Transverse colon (tissue), 4 donors: ENCODE data around the gene ARTN. TPM values are rescaled to one million over a fixed set of nuclear protein-coding genes. Genes with fewer than 3 reads are reported as not detected.

Experiments
- DNase-seq: peaks from one replicate; pipeline ENCODE4 v3.0.0-alpha.2; 2019
- H3K27ac ChIP-seq, 4 donors: fragments of 200-600 bp; sonication (generic); 2 replicates each; pipeline ENCODE4 v1.5.1; 2016 to 2018; ENCODE audit warnings: inconsistent platforms in 4 of 4
- H3K27me3 ChIP-seq: fragments of 200-600 bp; sonication (generic); 2 replicates; pipeline ENCODE4 v1.5.1; 2017; ENCODE audit warnings: inconsistent platforms
- H3K36me3 ChIP-seq, 4 donors: fragments of 200-600 bp; sonication (generic); 2 replicates each; pipeline ENCODE4 v1.5.1; 2017 to 2019; ENCODE audit warnings: inconsistent platforms in 4 of 4
- H3K4me1 ChIP-seq, 4 donors: fragments of 200-600 bp; sonication (generic); 2 replicates each; pipeline ENCODE4 v1.5.1; 2017 to 2020; ENCODE audit warnings: inconsistent platforms in 4 of 4
- H3K4me3 ChIP-seq, 4 donors: fragments of 200-600 bp; sonication (generic); 1 replicate in 1 of 4; 2 replicates in 3 of 4; pipeline versions ENCODE4 v1.5.1 to v1.6.1; 2017 to 2019; ENCODE audit warnings: inconsistent platforms in 4 of 4
- H3K9me3 ChIP-seq, 2 donors: fragments of 200-600 bp; sonication (generic); 2 replicates each; pipeline ENCODE4 v1.5.1; 2017 to 2019; ENCODE audit warnings: inconsistent platforms in 2 of 2
- EP300 ChIP-seq: sonication (generic); formaldehyde crosslinking; IDR thresholded peaks from one replicate; pipeline ENCODE4 v1.6.1; 2017; ENCODE audit warnings: antibody characterized with exemption, low read depth
- POLR2A ChIP-seq: fragments of 450-650 bp; IDR thresholded peaks from one replicate; pipeline ENCODE4 v1.6.1; 2016; ENCODE audit warnings: antibody characterized with exemption, mild to moderate bottlenecking, moderate library complexity
- POLR2AphosphoS5 ChIP-seq, 3 donors: sonication (generic); formaldehyde crosslinking; IDR thresholded peaks; one replicate each; pipeline ENCODE4 v1.6.1; 2016; ENCODE audit warnings: antibody characterized with exemption in 3 of 3
- WGBS, 2 donors: methylation state at CpG; one replicate each; pipeline ENCODE4 v1.1.5; 2018; ENCODE audit warnings: low coverage in 1 of 2; 5-methylcytosine and 5-hydroxymethylcytosine counted together
- in situ Hi-C, 4 donors: fragments of 200-750 bp; cut with MboI; loops; one replicate each; pipeline versions ENCODE4 v1.15.0 to v1.15.1; 2017; ENCODE audit warnings: low sequenced_read_pairs in 3 of 4, low pct_ligation_motif_present in 1 of 4, low pct_unique_long_range_greater_than_20kb in 1 of 4
- intact Hi-C: fragments of 100-400 bp; cut with DNase I; formaldehyde crosslinking; loops from one replicate; pipeline ENCODE4 v1.15.1; 2023; ENCODE audit warnings: low total_unique reads
- total RNA-seq, 4 donors: library from RNA; depleted of rRNA; stranded (reverse); fragments of >200 nt; gene quantifications; one replicate each; pipeline ENCODE4 v1.1.0, GENCODE V29; 2016
- TF ChIP-seq, protein P1 (sequence below), 5 experiments: fragments of 200-600 bp in 3 of 5; fragments of 450-650 bp in 2 of 5; sonication (generic) in 3 of 5; IDR thresholded peaks; 1 replicate in 2 of 5; 2 replicates in 3 of 5; pipeline ENCODE4 v1.5.1; 2016 to 2017; ENCODE audit warnings: antibody characterized with exemption in 5 of 5, inconsistent platforms in 3 of 5, mild to moderate bottlenecking in 2 of 5, moderate library complexity in 1 of 5

ARTN gene
- total RNA-seq, 4 donors from 2014 or later, result 0.96 to 17.5 (median 1.9) TPM

DNA sequence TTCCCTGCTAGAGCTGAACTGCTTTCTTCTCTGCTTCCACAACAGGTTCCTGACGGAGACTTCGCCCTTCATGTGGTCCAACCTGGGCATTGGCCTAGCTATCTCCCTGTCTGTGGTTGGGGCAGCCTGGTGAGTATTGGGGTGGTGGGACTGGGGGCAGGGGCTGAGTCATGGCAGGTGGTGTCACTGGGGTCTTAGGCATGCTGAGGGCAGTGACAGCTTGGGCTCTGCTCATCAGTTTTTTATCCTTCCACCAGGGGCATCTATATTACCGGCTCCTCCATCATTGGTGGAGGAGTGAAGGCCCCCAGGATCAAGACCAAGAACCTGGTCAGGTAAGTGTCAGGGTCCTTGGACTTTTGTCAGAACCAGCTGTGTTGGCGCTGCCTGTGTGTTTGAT lies 42.4 kb downstream of the ARTN start:
- Histone ChIP-seq H3K27me3 (no peaks in the 10 kb centered on the region), H3K9me3 (no peaks in the 10 kb centered on the region), H3K4me1 (peaks cover 38 to 57% (median 53%) of the 10 kb centered on the region in 4 donors), H3K27ac (peak overlapping the region; percentile 90 to 96 (median 96)), H3K4me3 (peak overlapping the region in 3 of 4 donors; percentile 60 to 97 (median 93)), H3K36me3 (peaks cover 0 to 5% (median 0%) of the 10 kb centered on the region in 4 donors)
- TF ChIP-seq POLR2A (no peak), EP300 (no peak), POLR2AphosphoS5 (IDR thresholded peaks at IDR 0.05) (no peak)
- TF ChIP-seq, protein P1, sequence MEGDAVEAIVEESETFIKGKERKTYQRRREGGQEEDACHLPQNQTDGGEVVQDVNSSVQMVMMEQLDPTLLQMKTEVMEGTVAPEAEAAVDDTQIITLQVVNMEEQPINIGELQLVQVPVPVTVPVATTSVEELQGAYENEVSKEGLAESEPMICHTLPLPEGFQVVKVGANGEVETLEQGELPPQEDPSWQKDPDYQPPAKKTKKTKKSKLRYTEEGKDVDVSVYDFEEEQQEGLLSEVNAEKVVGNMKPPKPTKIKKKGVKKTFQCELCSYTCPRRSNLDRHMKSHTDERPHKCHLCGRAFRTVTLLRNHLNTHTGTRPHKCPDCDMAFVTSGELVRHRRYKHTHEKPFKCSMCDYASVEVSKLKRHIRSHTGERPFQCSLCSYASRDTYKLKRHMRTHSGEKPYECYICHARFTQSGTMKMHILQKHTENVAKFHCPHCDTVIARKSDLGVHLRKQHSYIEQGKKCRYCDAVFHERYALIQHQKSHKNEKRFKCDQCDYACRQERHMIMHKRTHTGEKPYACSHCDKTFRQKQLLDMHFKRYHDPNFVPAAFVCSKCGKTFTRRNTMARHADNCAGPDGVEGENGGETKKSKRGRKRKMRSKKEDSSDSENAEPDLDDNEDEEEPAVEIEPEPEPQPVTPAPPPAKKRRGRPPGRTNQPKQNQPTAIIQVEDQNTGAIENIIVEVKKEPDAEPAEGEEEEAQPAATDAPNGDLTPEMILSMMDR (IDR thresholded peaks at IDR 0.05), result no peak
- DNase-seq, result no peak
- in situ Hi-C loops (no loop called here), intact Hi-C loops (no loop called here)
- WGBS, 2 donors, result 78% methylated on average over 4 of the region's 4 CpGs; no CpG with 5 or more reads in 1 of the 2 donors

- Histone ChIP-seq H3K4me1 (peaks cover 38 to 59% (median 56%) of the 10 kb centered on the region in 4 donors), H3K27me3 (no peaks in the 10 kb centered on the region), H3K4me3 (no peak overlapping the region), H3K36me3 (peaks cover 0 to 5% (median 0%) of the 10 kb centered on the region in 4 donors), H3K27ac (no peak overlapping the region), H3K9me3 (no peaks in the 10 kb centered on the region)
- WGBS, 2 donors, result 93 to 100% methylated on average over 1 to 8 of the region's 8 CpGs
- DNase-seq, result no peak
- intact Hi-C loops, result no loop called here
- no peak for TF ChIP-seq POLR2A
- TF ChIP-seq EP300, result no peak
- TF ChIP-seq POLR2AphosphoS5 (IDR thresholded peaks at IDR 0.05), result no peak
- TF ChIP-seq, protein P1 (IDR thresholded peaks at IDR 0.05), result no peak
- in situ Hi-C loops, result no loop called here
Observed at GRCh38 chr1:43976890-43977289, 43.3 kb downstream of the ARTN start.

- WGBS, 2 donors, result 89 to 92% methylated on average over 2 to 9 of the region's 9 CpGs
- no peaks in the 10 kb centered on the region for H3K27me3 ChIP-seq
- in situ Hi-C loops, result no loop called here
- TF ChIP-seq EP300 (no peak), POLR2AphosphoS5 (IDR thresholded peaks at IDR 0.05) (no peak), POLR2A (no peak)
- TF ChIP-seq, protein P1 (IDR thresholded peaks at IDR 0.05), result no peak
- no peak for DNase-seq
- peaks cover 0 to 5% (median 0%) of the 10 kb centered on the region in 4 donors for H3K36me3 ChIP-seq
- H3K4me1 ChIP-seq, result peaks cover 38 to 59% (median 56%) of the 10 kb centered on the region in 4 donors
- H3K9me3 ChIP-seq, result no peaks in the 10 kb centered on the region
- intact Hi-C loops, result no loop called here
- H3K4me3 ChIP-seq, result no peak overlapping the region
- peak overlapping the region in 1 of 4 donors; percentile 62 for H3K27ac ChIP-seq
Observed at GRCh38 chr1:43977376-43978263, 44.0 kb downstream of the ARTN start.

- intact Hi-C loops (no loop called here), in situ Hi-C loops (no loop called here)
- H3K27ac ChIP-seq, result peak overlapping the region; percentile 62 to 83 (median 72)
- WGBS, 2 donors, result 81% methylated on average over 3 of the region's 5 CpGs; no CpG with 5 or more reads in 1 of the 2 donors
- H3K4me1 ChIP-seq, result peaks cover 38 to 59% (median 56%) of the 10 kb centered on the region in 4 donors
- TF ChIP-seq EP300, result no peak
- H3K9me3 ChIP-seq, result no peaks in the 10 kb centered on the region
- H3K4me3 ChIP-seq, result no peak overlapping the region
- H3K36me3 ChIP-seq, result peaks cover 0 to 5% (median 0%) of the 10 kb centered on the region in 4 donors
- no peaks in the 10 kb centered on the region for H3K27me3 ChIP-seq
- no peak for DNase-seq
Observed at GRCh38 chr1:43978264-43978550, 44.6 kb downstream of the ARTN start.
